SW 1271 (cell line): ENCODE data around the gene BCHE.

Experiments used
- DNase-seq, 2 experiments: peaks; one replicate each; lab custom pipeline; 2025; lab: John Stamatoyannopoulos, UW

BCHE gene

GRCh38 chr3:165749821-165750220 is 87.4 kb downstream of the BCHE start:
- no peak for DNase-seq

- no peak for DNase-seq
Measured at GRCh38 chr3:165749241-165749640, 88.0 kb downstream of the BCHE start.

- no peak for DNase-seq
Measured at GRCh38 chr3:165748094-165748493, 89.1 kb downstream of the BCHE start.

- DNase-seq: no peak
Measured at GRCh38 chr3:165746874-165747273, 90.3 kb downstream of the BCHE start.

GRCh38 chr3:165744025-165744424 is 93.2 kb downstream of the BCHE start:
- no peak for DNase-seq

GRCh38 chr3:165742351-165742750 is 94.9 kb downstream of the BCHE start:
- no peak for DNase-seq

GRCh38 chr3:165729756-165730155 is 107.5 kb downstream of the BCHE start:
- no peak for DNase-seq

- no peak for DNase-seq
Measured at GRCh38 chr3:165728924-165729323, 108.3 kb downstream of the BCHE start.

- no peak for DNase-seq
Measured at GRCh38 chr3:165725296-165725695, 111.9 kb downstream of the BCHE start.
